GM11168 (cell line): ENCODE data around the gene PPP1R36.
"Not testable (repeated sequence)": the region's sequence is repeated elsewhere in the genome, so short reads cannot be mapped to it uniquely, and the experiment has no call there.

ENCODE experiments used
- in situ Hi-C: fragments of 300-500 bp; cut with MboI; formaldehyde crosslinking; loops from one replicate; pipeline ENCODE4 v1.12.0; 2022; ENCODE audit warnings: low sequenced_read_pairs; ENCODE audit not compliant: unreplicated experiment

The PPP1R36 gene

DNA sequence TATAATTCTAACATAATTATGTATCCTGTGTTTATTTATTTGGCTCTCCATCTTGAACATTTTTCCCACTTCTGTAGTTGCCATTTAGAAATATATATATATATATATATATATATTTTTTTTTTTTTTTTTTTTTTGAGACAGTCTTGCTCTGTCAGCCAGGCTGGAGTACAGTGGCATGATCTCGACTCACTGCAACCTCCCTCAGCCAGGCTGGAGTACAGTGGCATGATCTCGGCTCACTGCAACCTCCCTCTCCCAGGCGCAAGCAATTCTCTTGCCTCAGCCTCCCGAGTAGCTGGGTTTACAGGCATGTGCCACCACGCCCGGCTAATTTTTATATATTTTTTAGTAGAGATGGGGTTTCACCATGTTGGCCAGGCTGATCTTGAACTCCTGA lies 32.1 kb upstream of the PPP1R36 start:
- in situ Hi-C loops, result not testable (repeated sequence)

DNA sequence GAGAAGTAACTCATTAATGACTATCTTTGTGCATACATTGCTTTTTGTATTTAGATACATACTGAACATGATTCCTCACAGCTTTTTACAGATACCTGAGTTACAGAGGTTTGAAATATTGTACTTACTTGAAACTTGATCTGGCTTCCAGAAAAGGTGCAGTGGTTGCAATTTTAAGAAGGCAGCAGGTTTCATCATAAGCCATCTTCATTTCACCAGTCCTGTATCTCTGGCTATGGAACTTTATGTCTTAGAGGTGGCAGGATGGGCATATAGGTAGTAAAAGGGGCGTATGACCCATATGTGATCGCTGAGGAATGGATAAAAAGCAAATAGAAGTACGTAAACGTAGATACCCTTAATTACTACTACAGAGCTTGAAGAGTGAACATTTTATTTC lies 31.5 kb upstream of the PPP1R36 start:
- in situ Hi-C loops, result no loop called here

DNA sequence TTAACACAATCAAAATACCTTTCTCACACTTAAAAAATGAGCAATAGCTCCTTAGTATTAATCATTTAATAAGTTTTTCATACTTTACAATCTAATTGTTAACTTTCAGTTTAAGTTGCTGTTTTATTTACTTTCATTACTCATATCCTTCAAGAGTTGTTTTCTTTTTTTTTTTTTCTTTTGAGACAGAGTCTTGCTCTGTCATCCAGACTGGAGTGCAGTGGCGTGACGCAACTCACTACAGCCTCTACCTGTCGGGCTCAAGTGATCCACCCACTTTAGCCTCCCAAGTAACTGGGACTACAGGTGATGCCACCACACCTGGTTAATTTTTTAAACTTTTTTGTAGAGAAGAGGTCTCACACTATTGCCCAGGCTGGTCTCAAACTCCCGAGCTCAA lies 29.1 kb upstream of the PPP1R36 start:
- in situ Hi-C loops, result no loop called here

DNA sequence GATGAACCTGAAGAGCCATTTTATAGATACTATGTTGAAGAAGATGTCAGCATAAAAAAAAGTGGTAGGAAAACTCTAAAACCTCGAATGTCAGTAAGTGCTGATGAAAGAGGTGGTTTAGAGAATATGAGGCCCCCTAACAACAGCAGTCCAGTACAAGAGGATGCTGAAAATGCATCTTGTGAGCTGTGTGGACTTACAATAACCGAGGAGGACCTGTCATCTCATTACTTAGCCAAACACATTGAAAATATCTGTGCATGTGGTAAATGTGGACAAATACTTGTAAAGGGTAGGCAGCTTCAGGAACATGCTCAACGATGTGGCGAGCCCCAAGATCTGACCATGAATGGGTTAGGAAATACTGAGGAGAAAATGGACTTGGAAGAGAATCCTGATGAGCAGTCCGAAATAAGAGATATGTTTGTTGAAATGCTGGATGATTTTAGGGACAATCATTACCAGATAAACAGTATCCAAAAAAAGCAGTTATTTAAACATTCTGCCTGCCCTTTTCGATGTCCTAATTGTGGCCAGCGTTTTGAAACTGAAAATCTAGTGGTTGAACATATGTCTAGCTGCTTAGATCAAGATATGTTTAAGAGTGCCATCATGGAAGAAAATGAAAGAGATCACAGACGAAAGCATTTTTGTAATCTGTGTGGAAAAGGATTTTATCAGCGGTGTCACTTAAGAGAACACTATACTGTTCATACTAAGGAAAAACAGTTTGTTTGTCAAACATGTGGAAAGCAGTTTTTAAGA lies 27.0 kb upstream of the PPP1R36 start:
- in situ Hi-C loops, result no loop called here

DNA sequence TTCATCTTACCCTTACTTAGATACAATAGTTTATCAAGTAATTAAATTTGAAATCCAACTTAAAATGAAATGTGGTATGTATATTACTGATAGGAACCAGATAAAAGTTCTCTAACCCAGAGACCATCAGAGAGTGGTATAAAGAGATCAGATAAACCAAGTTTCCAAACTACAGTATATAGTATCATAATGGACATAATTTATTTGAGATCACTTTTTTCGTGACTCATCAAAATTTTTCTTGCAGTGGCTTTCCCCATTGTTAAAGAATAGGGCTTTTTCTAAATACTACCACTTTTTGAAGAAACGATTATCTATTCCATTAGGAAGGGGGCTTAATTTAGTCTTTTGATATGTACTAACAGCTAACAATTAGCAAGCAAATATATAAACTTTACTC lies 24.4 kb upstream of the PPP1R36 start:
- in situ Hi-C loops, result no loop called here

DNA sequence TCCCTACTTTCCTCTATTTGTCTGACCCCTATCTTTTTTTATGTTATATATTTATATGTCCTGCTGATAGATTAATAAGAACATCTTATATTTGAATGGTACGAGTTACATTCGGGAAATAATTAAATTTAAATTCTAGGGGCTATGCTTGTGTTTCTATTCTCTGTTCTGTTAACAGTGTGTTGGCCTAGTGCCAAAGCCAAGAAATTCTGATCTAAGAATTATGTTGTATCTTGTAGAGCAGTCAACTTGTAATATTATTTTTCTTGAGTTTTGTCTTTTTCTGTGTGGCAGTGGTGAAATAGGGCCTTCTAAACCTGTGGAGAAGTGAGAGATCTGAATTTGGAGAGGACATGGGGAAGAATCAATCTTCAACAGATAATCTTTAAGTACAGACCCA lies 18.2 kb upstream of the PPP1R36 start:
- in situ Hi-C loops, result loop anchor here (10.0 kb wide), 1 partner anchor 103 kb away; no protein-coding TSS in a partner anchor

DNA sequence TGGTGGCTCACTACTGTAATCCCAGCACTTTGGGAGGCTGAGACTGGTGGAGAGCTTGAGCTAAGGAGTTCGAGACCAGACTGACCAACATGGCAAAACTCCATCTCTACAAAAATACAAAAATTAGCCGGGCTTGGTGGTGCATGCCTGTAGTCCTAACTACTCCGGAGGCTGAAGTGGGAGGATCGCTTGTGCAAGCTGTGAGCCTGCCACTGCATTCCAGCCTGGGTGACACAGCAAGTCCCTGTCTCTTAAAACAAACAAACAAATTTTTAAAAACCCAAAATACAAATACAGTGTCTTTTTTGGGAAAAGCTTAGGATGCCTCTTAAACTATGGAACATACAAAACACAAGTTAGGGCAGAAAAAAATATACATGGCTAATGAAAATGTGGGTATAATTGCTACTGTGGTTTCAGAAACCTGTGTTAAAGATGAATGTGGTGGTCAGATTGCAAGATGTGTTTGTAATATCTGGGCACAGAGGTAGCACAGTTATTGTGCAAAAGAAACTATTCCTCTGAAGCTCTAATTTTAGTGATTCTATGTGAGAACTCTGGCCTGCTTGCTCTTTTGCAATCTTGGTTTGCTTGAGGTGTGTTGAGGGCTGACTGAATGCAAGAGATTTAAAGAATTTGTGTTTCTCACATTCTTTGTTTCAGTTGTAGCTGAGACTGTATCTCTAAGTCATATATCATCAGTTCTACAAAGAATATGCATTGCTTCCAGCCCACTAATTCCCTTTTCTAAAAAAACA lies 13.1 kb upstream of the PPP1R36 start:
- in situ Hi-C loops, result loop anchor here (10.0 kb wide), 1 partner anchor 98 kb away; no protein-coding TSS in a partner anchor

DNA sequence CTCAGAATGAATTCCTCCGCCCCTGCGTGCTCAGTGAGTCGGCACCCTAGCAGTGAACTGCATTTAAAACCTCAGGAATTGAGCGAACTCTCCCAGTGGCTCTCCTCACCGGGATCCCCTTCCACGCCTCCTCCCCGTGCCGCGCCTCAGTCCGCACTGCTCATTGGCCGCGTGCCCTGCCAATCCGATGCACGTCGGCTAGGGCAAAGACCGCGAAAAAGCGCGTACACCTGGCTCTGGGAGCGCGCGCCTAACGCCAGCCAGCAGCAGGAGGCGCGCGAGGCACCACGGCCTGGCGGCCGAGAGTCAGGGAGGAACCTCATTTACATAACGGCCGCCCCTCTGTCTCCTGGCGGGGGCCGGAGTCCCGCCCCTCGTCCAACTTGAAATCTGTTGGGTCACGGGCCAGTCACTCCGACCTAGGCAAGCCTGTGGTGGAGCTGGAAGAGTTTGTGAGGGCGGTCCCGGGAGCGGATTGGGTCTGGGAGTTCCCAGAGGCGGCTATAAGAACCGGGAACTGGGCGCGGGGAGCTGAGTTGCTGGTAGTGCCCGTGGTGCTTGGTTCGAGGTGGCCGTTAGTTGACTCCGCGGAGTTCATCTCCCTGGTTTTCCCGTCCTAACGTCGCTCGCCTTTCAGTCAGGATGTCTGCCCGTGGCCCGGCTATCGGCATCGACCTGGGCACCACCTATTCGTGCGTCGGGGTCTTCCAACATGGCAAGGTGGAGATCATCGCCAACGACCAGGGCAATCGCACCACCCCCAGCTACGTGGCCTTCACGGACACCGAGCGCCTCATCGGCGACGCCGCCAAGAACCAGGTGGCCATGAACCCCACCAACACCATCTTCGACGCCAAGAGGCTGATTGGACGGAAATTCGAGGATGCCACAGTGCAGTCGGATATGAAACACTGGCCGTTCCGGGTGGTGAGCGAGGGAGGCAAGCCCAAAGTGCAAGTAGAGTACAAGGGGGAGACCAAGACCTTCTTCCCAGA lies 9.3 kb upstream of the PPP1R36 start, which contains the start of gene HSPA2:
TSS of gene HSPA2 (plus strand) at position 534 of the 995 bp plus-strand sequence. CDS start at position 643, 109 bp downstream.
- in situ Hi-C loops, result no loop called here

DNA sequence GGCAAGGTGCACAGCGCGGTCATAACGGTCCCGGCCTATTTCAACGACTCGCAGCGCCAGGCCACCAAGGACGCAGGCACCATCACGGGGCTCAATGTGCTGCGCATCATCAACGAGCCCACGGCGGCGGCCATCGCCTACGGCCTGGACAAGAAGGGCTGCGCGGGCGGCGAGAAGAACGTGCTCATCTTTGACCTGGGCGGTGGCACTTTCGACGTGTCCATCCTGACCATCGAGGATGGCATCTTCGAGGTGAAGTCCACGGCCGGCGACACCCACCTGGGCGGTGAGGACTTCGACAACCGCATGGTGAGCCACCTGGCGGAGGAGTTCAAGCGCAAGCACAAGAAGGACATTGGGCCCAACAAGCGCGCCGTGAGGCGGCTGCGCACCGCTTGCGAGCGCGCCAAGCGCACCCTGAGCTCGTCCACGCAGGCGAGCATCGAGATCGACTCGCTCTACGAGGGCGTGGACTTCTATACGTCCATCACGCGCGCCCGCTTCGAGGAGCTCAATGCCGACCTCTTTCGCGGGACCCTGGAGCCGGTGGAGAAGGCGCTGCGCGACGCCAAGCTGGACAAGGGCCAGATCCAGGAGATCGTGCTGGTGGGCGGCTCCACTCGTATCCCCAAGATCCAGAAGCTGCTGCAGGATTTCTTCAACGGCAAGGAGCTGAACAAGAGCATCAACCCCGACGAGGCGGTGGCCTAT lies 8.3 kb upstream of the PPP1R36 start:
- in situ Hi-C loops, result no loop called here

DNA sequence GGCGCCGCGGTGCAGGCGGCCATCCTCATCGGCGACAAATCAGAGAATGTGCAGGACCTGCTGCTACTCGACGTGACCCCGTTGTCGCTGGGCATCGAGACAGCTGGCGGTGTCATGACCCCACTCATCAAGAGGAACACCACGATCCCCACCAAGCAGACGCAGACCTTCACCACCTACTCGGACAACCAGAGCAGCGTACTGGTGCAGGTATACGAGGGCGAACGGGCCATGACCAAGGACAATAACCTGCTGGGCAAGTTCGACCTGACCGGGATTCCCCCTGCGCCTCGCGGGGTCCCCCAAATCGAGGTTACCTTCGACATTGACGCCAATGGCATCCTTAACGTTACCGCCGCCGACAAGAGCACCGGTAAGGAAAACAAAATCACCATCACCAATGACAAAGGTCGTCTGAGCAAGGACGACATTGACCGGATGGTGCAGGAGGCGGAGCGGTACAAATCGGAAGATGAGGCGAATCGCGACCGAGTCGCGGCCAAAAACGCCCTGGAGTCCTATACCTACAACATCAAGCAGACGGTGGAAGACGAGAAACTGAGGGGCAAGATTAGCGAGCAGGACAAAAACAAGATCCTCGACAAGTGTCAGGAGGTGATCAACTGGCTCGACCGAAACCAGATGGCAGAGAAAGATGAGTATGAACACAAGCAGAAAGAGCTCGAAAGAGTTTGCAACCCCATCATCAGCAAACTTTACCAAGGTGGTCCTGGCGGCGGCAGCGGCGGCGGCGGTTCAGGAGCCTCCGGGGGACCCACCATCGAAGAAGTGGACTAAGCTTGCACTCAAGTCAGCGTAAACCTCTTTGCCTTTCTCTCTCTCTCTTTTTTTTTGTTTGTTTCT lies 7.6 kb upstream of the PPP1R36 start:
- in situ Hi-C loops, result no loop called here

DNA sequence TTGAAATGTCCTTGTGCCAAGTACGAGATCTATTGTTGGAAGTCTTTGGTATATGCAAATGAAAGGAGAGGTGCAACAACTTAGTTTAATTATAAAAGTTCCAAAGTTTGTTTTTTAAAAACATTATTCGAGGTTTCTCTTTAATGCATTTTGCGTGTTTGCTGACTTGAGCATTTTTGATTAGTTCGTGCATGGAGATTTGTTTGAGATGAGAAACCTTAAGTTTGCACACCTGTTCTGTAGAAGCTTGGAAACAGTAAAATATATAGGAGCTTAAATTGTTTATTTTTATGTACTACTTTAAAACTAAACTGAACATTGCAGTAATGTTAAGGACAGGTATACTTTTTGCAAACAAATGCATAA lies 6.9 kb upstream of the PPP1R36 start:
- in situ Hi-C loops, result no loop called here

DNA sequence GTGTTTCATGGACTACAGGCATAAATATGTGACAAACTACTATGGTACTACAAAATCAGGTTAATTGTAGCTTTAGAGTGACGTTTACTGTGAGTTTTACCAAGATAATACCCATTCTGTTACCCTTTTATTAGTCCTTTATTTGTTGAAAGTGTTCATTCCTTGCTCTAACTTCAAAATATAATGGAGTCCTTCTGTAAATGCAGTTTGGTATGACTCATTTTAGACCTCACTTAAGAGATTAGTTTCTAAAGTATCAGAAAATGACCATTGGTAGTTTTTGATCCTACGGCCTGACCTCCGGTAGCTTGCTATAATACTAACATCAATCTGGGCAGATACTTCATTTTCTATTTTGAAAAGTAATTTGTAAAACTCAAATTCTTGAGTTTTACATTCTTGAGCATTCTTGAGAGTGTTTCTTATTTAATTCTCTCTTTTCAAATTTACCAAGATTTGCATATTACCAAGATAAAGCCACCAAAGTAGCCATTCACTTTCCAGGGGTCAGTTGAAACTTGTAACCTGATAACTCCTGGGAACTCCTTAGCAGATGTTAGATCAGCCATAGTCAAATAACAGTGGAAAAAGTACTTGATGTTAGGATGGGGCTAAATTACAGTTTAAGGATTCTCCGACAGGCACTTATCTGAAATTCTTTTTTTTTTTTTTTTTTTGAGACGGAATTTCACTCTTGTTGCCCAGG lies 5.0 kb upstream of the PPP1R36 start:
- in situ Hi-C loops, result no loop called here

DNA sequence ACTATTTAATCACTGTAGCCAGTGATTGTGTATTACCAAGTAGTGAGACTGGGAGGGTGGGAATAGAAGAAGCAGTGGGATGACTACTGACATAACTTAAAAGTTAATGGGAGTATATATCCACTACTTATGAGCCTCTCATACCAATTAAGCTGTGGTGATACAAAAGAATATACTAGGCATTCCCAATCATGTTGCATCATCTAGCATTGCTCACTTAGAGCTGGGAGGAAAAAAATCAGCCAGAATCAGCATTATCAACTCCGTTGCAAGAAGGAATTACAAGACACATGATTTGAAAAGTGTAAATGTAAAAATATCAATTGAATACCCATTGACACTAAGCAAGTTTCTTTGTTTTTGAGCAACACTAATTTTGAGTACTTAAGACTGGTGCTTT lies 745 bp upstream of the PPP1R36 start:
- in situ Hi-C loops, result no loop called here

DNA sequence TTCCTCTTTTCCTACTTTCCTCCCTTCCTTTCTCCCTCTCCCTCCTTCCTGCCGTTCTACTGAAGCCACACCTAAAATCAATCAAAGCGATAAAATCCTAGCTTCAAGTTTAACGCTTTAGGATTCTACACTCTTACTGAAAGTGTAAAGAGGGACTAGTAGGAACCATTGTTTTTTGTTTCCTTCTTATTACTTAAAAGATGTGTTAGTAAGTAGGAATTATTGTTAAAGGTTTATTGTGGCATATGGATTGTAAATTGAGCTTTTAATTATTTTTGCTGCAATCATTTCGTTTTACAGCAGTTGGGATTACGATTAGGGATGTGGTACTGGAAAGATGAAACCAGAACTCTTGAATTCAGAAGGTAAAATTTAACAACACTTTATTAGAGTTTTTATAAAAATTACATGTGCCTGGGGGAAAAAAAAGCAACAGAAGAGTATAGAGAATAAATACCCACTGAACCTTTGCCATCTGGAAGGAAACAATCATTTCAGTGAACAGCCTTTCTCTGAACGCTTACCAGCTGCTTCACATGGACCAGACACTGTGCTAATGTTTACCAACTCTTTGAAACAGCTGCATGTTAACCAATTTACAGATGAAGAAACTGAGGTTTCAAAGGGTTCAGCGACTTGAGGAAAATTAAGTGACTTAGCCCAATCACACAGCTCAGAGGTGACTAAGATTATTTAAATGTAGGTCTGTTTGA lies 1.0 kb downstream of the PPP1R36 start:
- in situ Hi-C loops, result no loop called here

DNA sequence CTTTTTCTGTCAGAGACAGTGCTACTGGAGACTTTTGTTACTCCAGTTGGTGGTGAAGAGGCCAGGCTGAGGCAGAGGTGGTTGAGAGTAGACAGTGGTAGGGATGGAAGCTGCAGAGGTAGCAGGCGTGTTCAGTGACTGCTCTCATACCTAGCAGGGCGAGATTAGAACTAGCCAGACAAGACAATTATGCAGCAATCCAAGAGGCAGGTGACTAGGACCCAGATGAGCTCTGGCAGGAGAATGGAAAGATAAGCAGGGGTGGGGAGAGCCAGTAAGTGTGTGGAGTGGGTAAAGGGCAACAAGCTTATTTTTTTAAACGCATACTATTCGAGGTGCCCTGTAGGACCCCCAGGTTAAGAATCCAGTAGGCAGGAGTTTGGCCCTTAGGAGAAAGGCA lies 4.8 kb downstream of the PPP1R36 start:
- in situ Hi-C loops, result no loop called here

DNA sequence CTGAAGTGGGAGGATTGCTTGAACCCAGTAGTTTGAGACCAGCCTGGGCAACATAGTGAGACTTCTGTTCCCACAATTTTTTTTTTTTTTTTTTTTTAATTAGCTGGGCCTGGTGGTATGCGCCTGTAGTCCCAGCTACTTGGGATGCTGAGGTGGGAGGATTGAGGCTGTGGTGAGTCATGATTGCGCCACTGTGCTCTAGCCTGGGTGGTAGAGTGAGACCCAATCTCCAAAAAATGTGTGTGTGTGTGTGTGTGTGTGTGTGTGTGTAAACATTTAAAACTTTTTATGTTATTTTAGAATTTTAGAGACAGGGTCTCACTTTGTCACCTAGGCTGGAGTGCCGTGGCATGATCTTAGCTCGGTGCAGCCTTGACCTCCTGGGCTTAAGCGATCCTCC lies 6.8 kb downstream of the PPP1R36 start:
- in situ Hi-C loops, result no loop called here

DNA sequence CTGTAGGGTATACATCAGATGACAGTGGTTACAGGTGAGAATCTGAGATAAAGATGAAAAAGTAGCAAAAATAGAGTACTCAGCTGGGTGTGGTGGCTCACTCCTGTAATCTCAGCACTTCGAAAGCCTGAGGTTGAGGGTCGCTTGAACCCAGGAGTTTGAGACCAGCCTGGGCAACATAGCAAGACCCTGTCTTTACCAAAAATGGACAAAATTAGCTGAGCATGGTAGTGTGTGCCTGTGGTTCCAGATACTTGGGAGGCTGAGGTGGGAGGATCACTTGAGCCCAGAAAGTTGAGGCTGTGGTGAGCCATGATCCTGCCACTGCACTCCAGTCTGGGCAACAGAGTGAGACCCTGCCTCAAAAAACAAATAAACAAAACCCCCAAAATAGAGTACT lies 8.5 kb downstream of the PPP1R36 start:
- in situ Hi-C loops, result not testable (repeated sequence)

DNA sequence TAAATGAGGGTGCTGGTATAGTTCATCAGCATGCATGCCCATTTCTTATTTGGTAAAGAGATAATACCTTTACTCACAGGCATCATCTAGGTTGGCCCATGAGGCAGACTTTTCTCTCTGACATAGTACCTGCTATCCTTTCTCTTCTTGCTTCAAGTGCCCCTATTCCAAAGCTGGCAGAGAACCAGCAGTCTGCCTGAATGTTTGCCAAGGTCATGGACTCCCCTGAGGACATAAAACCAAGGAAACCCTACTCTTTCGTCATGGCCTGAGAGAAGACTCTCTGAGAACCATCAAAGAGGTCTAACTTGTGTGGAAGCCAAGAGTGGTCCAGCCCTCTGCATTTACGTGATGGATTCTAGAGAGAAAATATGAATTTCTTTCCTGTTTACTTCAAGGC lies 11.9 kb downstream of the PPP1R36 start:
- in situ Hi-C loops, result no loop called here
